OCI-LY1 (cell line): Measurements from ENCODE around the gene TMEM213.

Experiments used
- H2AFZ ChIP-seq: fragments of 200-600 bp; sonication (generic), shearing (Covaris generic); 2 replicates; pipeline ENCODE4 v1.6.0; 2014; ENCODE audit warnings: antibody characterized with exemption, mild to moderate bottlenecking, low read length
- H3F3A ChIP-seq: fragments of 200-600 bp; sonication (generic), shearing (Covaris generic); 2 replicates; pipeline ENCODE4 v1.6.0; 2014; ENCODE audit warnings: mild to moderate bottlenecking, antibody characterized with exemption, low read length, moderate library complexity; ENCODE audit not compliant: insufficient read depth
- H3K27ac ChIP-seq: fragments of 200-600 bp; sonication (generic); 2 replicates; pipeline ENCODE4 v1.5.1; 2014; ENCODE audit warnings: low read length, mixed run types, mild to moderate bottlenecking, low read depth; ENCODE audit not compliant: poor library complexity, severe bottlenecking
- H3K27me3 ChIP-seq: fragments of 200-600 bp; sonication (generic); 2 replicates; pipeline ENCODE4 v1.6.0; 2014; ENCODE audit warnings: antibody characterized with exemption, mild to moderate bottlenecking, low read length, moderate library complexity; ENCODE audit not compliant: insufficient read depth
- H3K36me3 ChIP-seq: fragments of 200-600 bp; sonication (generic); 2 replicates; pipeline ENCODE4 v1.6.1; 2014; ENCODE audit warnings: mild to moderate bottlenecking, antibody characterized with exemption, low read length, moderate library complexity, mixed read lengths; ENCODE audit not compliant: insufficient read depth
- H3K4me1 ChIP-seq: fragments of 200-600 bp; sonication (generic); 2 replicates; pipeline ENCODE4 v1.5.1; 2014; ENCODE audit warnings: mild to moderate bottlenecking, low read length, moderate library complexity; ENCODE audit not compliant: insufficient read depth, severe bottlenecking
- H3K4me2 ChIP-seq: fragments of 200-600 bp; sonication (generic), shearing (Covaris generic); 2 replicates; pipeline ENCODE4 v1.6.1; 2014; ENCODE audit warnings: low read length
- H3K4me3 ChIP-seq: fragments of 200-600 bp; sonication (generic); 2 replicates; pipeline ENCODE4 v1.5.1; 2014; ENCODE audit warnings: low read length, low read depth, mild to moderate bottlenecking, mixed read lengths; ENCODE audit not compliant: poor library complexity, severe bottlenecking
- H3K79me2 ChIP-seq: fragments of 200-600 bp; shearing (Covaris generic); 2 replicates; pipeline ENCODE4 v1.6.1; 2016; ENCODE audit warnings: mixed run types, low read length, mixed read lengths; ENCODE audit not compliant: insufficient read depth
- H3K9ac ChIP-seq: fragments of 200-600 bp; sonication (generic), shearing (Covaris generic); 2 replicates; pipeline ENCODE4 v1.6.1; 2014; ENCODE audit warnings: mild to moderate bottlenecking, low read length, mixed read lengths
- H3K9me2 ChIP-seq: fragments of 200-600 bp; sonication (generic), shearing (Covaris generic); 2 replicates; pipeline ENCODE4 v1.6.1; 2014; ENCODE audit warnings: low read depth, mild to moderate bottlenecking, low read length, mixed read lengths
- H3K9me3 ChIP-seq: fragments of 200-600 bp; shearing (Covaris generic); 2 replicates; pipeline ENCODE4 v1.6.1; 2014; ENCODE audit warnings: low read length, mixed read lengths
- H4K20me1 ChIP-seq: fragments of 200-600 bp; sonication (generic), shearing (Covaris generic); 2 replicates; pipeline ENCODE4 v1.6.0; 2016; ENCODE audit warnings: mild to moderate bottlenecking, low read length; ENCODE audit not compliant: insufficient read depth
- CTCF ChIP-seq: fragments of 200-600 bp; sonication (generic), shearing (Covaris generic); IDR thresholded peaks from 2 replicates; pipeline ENCODE4 v1.5.1; 2017; ENCODE audit warnings: mild to moderate bottlenecking, antibody characterized with exemption, low read length, moderate library complexity, mixed read lengths
- EZH2 ChIP-seq: fragments of 200-600 bp; sonication (generic), shearing (Covaris generic); IDR thresholded peaks from 2 replicates; pipeline ENCODE4 v1.8.0; 2017; ENCODE audit warnings: borderline replicate concordance, mixed run types, mild to moderate bottlenecking, antibody characterized with exemption, low read length, moderate library complexity, mixed read lengths

The TMEM213 gene

DNA sequence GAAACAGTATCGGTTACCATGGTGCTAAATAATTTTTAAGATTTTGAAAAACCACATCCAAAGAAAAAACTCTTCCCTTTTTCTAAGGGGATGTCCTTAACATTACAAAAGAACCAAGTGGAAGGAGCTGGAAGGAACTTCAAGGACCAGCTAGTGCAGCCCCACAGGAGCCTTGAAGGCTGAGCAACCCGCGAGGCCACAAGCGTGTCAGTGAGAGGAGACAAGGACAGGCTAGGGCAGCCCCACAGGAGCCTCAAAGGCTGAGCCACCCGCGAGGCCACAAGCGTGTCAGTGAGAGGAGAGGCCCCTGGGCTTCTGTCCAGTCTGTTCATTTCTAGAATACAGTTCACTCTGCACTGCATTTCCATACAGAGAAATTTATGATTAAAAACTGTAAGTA is 80.3 kb downstream of the TMEM213 start:
- Histone ChIP-seq H3F3A (no peaks in the 10 kb centered on the region), H3K9ac (no peak overlapping the region), H3K4me3 (no peak overlapping the region), H3K36me3 (no peaks in the 10 kb centered on the region), H3K9me3 (no peaks in the 10 kb centered on the region), H3K4me2 (no peak overlapping the region), H3K4me1 (no peaks in the 10 kb centered on the region), H3K9me2 (no peaks in the 10 kb centered on the region), H3K27ac (no peak overlapping the region), H2AFZ (no peak overlapping the region), H3K79me2 (no peaks in the 10 kb centered on the region), H4K20me1 (no peaks in the 10 kb centered on the region), H3K27me3 (no peaks in the 10 kb centered on the region)
- TF ChIP-seq EZH2 = no peak
- no peak for TF ChIP-seq CTCF

GRCh38 chr7:138878856-138879255 is 81.1 kb downstream of the TMEM213 start:
- TF ChIP-seq CTCF = no peak
- no peak for TF ChIP-seq EZH2
- Histone ChIP-seq H3K27me3 (no peaks in the 10 kb centered on the region; the same call in 1 of the 2 replicates), H3K36me3 (no peaks in the 10 kb centered on the region), H3F3A (no peaks in the 10 kb centered on the region), H3K79me2 (no peaks in the 10 kb centered on the region), H3K4me3 (no peak overlapping the region), H2AFZ (no peak overlapping the region), H3K4me1 (no peaks in the 10 kb centered on the region), H3K4me2 (no peak overlapping the region), H4K20me1 (no peaks in the 10 kb centered on the region), H3K27ac (no peak overlapping the region), H3K9ac (no peak overlapping the region), H3K9me3 (no peaks in the 10 kb centered on the region), H3K9me2 (no peaks in the 10 kb centered on the region)

DNA sequence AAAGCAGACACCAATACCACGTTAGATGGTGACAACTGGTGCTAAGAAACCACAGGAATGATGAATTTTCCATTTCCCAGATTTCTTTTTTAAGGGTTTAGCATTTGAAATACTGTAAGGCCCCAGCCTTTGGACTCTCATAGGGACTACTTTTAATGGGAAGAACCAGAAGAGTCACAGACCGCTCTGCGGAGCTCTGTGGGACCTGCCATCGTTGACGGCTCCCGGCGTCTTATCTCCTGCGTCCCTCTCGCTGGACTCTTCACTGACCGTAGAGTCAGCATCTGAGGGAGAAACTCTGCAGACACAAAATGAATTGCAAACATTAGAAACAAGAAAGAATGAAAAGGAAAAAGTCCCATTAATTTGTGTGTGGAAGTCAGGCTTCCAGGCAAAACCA is 81.6 kb downstream of the TMEM213 start:
- H3K9ac ChIP-seq = no peak overlapping the region
- H3K27ac ChIP-seq = no peak overlapping the region
- no peaks in the 10 kb centered on the region for H3K9me2 ChIP-seq
- no peak overlapping the region for H2AFZ ChIP-seq
- no peaks in the 10 kb centered on the region for H3F3A ChIP-seq
- no peaks in the 10 kb centered on the region for H3K36me3 ChIP-seq
- H3K4me1 ChIP-seq = no peaks in the 10 kb centered on the region
- TF ChIP-seq EZH2 (no peak), CTCF (no peak)
- no peaks in the 10 kb centered on the region for H3K9me3 ChIP-seq
- H3K27me3 ChIP-seq = no peaks in the 10 kb centered on the region; the same call in 1 of the 2 replicates
- H3K79me2 ChIP-seq = no peaks in the 10 kb centered on the region
- H3K4me2 ChIP-seq = no peak overlapping the region
- H4K20me1 ChIP-seq = no peaks in the 10 kb centered on the region
- no peak overlapping the region for H3K4me3 ChIP-seq
